ENCODE measurements around the gene CALN1.
"Not testable (repeated sequence)": the region's sequence is repeated elsewhere in the genome, so short reads cannot be mapped to it uniquely, and the experiment has no call there.

The CALN1 gene

GRCh38 chr7:72249106-72249505 lies 163.0 kb downstream of the CALN1 start:
- H3K27me3 Mint-ChIP-seq = no peaks in the 10 kb centered on the region
- no peaks in the 10 kb centered on the region for H3K4me1 Mint-ChIP-seq
- no peak for DNase-seq
- no peak for ATAC-seq (replicated peaks)
- H3K4me3 Mint-ChIP-seq = no peak overlapping the region
- peaks cover 12 to 14% of the 10 kb centered on the region in 2 donors for H3K9me3 Mint-ChIP-seq
- H3K36me3 Mint-ChIP-seq = no peaks in the 10 kb centered on the region
- no peak overlapping the region for H3K27ac Mint-ChIP-seq

GRCh38 chr7:72244826-72245398 lies 167.2 kb downstream of the CALN1 start:
- Mint-ChIP-seq H3K9me3 (peaks cover 3 to 8% of the 10 kb centered on the region in 2 donors), H3K4me3 (no peak overlapping the region)

GRCh38 chr7:72243329-72243728 lies 168.8 kb downstream of the CALN1 start:
- Mint-ChIP-seq H3K27ac (no peak overlapping the region), H3K9me3 (peaks cover 1 to 5% of the 10 kb centered on the region in 2 donors), H3K27me3 (no peaks in the 10 kb centered on the region), H3K36me3 (no peaks in the 10 kb centered on the region), H3K4me3 (no peak overlapping the region), H3K4me1 (no peaks in the 10 kb centered on the region)
- no peak for ATAC-seq (replicated peaks)
- DNase-seq = no peak

More at GRCh38 chr7:72244826-72245398, 167.2 kb downstream of the CALN1 start:
- Mint-ChIP-seq H3K27ac (no peak overlapping the region), H3K27me3 (no peaks in the 10 kb centered on the region), H3K36me3 (no peaks in the 10 kb centered on the region), H3K4me1 (no peaks in the 10 kb centered on the region)
- no peak for ATAC-seq (replicated peaks)
- no peak for DNase-seq

DNA sequence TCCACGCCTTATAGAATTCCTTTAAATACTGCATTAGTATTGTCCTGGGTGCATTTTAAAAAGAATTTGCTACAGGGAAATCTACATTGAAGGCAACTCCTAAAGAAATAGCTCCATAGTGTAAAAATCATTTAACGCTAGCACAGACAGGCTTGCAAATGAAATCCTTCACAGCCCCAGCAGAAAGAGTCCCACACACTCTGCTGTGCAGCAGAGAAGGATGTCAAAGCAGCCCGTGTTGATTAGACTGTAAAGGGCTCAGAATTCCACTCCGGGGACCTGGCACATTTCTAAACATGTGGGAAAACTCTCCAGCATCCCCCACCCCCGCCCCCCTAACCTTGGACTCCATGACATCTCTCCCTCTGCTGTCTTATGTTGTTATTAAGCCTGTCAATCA lies 176.8 kb downstream of the CALN1 start:
- ATAC-seq (replicated peaks) (no peak), DNase-seq (no peak)
- Mint-ChIP-seq H3K27ac (no peak overlapping the region), H3K4me3 (no peak overlapping the region), H3K4me1 (no peaks in the 10 kb centered on the region), H3K36me3 (no peaks in the 10 kb centered on the region), H3K9me3 (no peaks in the 10 kb centered on the region), H3K27me3 (no peaks in the 10 kb centered on the region)

DNA sequence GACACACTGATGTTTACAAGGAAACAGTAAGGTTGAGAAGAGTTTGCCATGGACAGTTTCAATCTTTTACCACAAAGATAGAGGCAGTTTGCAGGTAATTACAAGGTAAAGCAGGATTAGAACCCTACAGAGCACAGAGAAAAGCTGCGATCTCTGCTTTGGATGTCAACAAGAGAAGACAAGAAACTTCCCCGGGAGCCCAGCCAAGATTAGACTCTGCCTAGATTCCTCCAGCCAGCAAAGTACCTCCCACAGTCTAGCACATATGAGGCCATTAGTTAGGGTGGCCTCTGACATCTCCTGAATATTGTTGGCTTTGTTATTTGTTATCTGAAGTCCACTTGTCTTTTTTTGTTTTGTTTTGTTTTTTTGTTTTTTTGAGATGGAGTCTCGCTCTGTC lies 178.1 kb downstream of the CALN1 start:
- Mint-ChIP-seq H3K9me3 (no peaks in the 10 kb centered on the region), H3K27me3 (no peaks in the 10 kb centered on the region), H3K27ac (no peak overlapping the region), H3K4me1 (no peaks in the 10 kb centered on the region), H3K4me3 (no peak overlapping the region), H3K36me3 (no peaks in the 10 kb centered on the region)
- ATAC-seq (replicated peaks) = no peak
- DNase-seq = no peak

DNA sequence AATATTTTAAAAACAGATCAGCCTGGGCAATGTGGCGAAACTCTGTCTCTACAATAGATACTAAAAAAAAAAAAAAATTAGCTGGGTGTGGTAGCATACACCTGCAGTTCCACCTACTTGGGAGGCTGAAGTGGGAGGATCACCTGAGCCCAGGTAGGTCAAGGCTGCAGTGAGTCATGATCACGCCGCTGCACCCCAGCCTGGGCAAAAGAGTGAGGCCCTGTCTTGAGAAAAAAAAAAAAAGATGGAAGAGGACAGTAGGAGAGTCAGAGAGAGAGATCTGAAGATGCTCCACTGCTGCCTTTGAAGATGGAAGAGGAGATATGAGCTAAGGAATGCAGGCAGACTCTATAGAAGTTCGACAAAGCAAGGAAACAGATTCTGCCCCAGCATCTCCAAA lies 181.9 kb downstream of the CALN1 start:
- Mint-ChIP-seq H3K9me3 (peaks cover 0 to under 1% of the 10 kb centered on the region in 2 donors), H3K36me3 (no peaks in the 10 kb centered on the region), H3K27me3 (no peaks in the 10 kb centered on the region), H3K4me1 (no peaks in the 10 kb centered on the region), H3K27ac (no peak overlapping the region), H3K4me3 (no peak overlapping the region)
- DNase-seq (no peak), ATAC-seq (replicated peaks) (no peak)

DNA sequence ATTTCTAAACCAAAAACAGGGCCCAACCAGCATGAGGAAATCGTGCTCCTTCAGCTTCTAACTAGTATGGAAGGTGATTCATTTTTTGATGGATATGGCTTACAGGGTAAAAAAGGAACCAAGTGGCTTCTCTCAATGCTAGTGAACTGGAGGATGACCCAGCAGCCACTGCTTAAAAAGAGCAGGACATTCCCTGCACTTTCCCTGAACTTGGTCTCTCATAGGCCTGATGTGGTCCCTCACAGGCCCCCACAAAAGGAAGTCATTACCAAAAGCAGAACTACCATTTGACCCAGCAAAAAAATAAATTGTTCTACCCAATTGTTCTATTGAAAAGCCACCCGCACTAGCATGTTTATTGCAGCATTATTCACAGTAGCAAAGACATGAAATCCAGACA lies 188.8 kb downstream of the CALN1 start:
- H3K27me3 Mint-ChIP-seq = no peaks in the 10 kb centered on the region
- no peak overlapping the region for H3K27ac Mint-ChIP-seq
- H3K36me3 Mint-ChIP-seq = no peaks in the 10 kb centered on the region
- peaks cover 0 to 5% of the 10 kb centered on the region in 2 donors for H3K9me3 Mint-ChIP-seq
- DNase-seq = no peak
- H3K4me1 Mint-ChIP-seq = no peaks in the 10 kb centered on the region
- no peak overlapping the region for H3K4me3 Mint-ChIP-seq
- ATAC-seq (replicated peaks) = no peak

DNA sequence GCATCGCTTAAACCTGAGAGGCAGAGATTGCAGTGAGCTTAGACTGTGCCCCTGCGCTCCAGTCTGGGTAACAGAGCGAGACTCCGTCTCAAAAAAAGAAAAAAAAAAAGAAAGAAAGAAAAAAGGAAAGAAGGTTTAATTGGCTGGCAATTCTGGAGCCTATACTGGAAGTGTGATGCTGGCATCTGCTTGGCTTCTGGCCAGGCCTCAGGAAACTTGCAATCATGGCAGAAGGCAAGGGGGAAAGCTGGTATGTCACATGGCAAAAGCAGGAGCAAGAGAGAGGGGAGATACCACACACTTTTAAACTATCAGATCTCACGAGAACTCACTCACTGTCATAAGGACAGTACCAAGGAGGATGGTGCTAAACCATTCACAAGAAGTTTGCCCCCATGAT lies 190.0 kb downstream of the CALN1 start:
- Mint-ChIP-seq H3K27me3 (no peaks in the 10 kb centered on the region), H3K4me1 (no peaks in the 10 kb centered on the region), H3K36me3 (no peaks in the 10 kb centered on the region), H3K27ac (no peak overlapping the region), H3K9me3 (peaks cover 0 to 5% of the 10 kb centered on the region in 2 donors), H3K4me3 (no peak overlapping the region)
- ATAC-seq (replicated peaks) (no peak), DNase-seq (no peak)

DNA sequence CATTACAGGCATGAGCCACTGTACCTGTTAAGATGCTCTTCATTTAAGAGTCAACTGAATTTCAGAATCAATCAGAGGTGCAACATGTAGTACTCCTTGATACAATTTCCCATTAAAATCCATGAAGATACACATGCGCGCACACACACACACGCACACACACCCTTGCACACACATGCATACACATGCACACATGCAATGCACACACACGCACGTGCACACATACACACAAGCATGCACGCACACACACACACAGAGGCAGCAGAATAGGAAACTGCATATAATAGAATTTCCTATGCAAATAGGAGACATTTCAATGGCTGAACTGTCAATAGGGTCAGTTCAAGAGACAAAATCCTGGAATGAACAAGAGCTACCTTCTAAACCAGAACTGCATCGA lies 192.6 kb downstream of the CALN1 start:
- no peaks in the 10 kb centered on the region for H3K27me3 Mint-ChIP-seq
- no peak for ATAC-seq (replicated peaks)
- H3K9me3 Mint-ChIP-seq = peaks cover 0 to 4% of the 10 kb centered on the region in 2 donors
- no peaks in the 10 kb centered on the region for H3K36me3 Mint-ChIP-seq
- DNase-seq = no peak
- no peaks in the 10 kb centered on the region for H3K4me1 Mint-ChIP-seq
- no peak overlapping the region for H3K27ac Mint-ChIP-seq
- no peak overlapping the region for H3K4me3 Mint-ChIP-seq

DNA sequence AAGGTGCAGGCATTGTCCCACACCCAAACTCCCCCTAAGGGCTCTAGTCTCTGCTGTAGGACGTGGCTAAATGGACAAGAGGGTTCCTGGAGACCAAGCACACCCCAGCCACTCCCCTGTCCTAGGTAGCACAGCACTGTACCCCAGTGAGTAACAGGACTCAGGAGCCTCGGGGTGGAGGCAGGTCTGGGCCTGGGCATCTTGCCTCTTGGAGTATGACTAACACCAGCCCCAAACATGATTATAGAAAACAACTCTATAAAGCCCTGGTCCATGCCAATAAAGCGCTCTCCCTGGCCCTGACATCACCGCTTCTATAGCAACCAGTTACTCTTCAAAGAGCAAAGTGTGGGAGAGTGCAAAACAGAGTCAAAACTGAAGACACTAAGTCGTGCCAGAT lies 195.0 kb downstream of the CALN1 start:
- Mint-ChIP-seq H3K27ac (no peak overlapping the region), H3K4me1 (no peaks in the 10 kb centered on the region), H3K36me3 (no peaks in the 10 kb centered on the region), H3K9me3 (no peaks in the 10 kb centered on the region), H3K27me3 (no peaks in the 10 kb centered on the region), H3K4me3 (no peak overlapping the region)
- no peak for ATAC-seq (replicated peaks)
- DNase-seq = no peak

DNA sequence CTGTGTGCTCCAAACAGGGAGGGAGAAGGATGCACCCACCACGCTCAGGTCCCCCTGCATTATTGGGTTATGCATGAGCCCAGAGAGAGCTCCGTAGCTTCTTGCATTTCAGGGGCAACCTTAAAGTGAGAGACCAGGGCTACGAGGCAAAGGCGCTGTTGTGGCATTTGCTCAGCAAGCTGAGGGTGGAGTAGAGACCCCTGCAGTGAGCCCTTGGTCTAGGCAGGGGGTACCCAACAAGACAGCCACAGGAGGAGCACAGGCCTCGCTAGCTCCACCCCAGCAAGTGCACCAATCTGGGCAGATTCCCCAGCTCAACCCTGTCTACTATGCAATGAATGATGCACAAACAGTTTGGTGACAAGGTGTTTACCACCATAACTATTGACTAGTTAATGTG lies 198.4 kb downstream of the CALN1 start:
- Mint-ChIP-seq H3K4me1 (no peaks in the 10 kb centered on the region), H3K4me3 (no peak overlapping the region), H3K36me3 (no peaks in the 10 kb centered on the region), H3K9me3 (peaks cover 3 to 4% of the 10 kb centered on the region in 2 donors), H3K27me3 (no peaks in the 10 kb centered on the region), H3K27ac (no peak overlapping the region)
- no peak for ATAC-seq (replicated peaks)
- no peak for DNase-seq

- Mint-ChIP-seq H3K9me3 (peaks cover 3 to 4% of the 10 kb centered on the region in 2 donors), H3K4me3 (no peak overlapping the region), H3K4me1 (no peaks in the 10 kb centered on the region), H3K27me3 (no peaks in the 10 kb centered on the region), H3K27ac (no peak overlapping the region), H3K36me3 (no peaks in the 10 kb centered on the region)
- no peak for ATAC-seq (replicated peaks)
- DNase-seq = no peak
Observed at GRCh38 chr7:72213081-72213480, 199.1 kb downstream of the CALN1 start.

GRCh38 chr7:72211175-72211574 lies 201.0 kb downstream of the CALN1 start:
- no peaks in the 10 kb centered on the region for H3K4me1 Mint-ChIP-seq
- peaks cover 3 to 4% of the 10 kb centered on the region in 2 donors for H3K9me3 Mint-ChIP-seq
- H3K36me3 Mint-ChIP-seq = no peaks in the 10 kb centered on the region
- H3K4me3 Mint-ChIP-seq = no peak overlapping the region
- no peak for ATAC-seq (replicated peaks)
- H3K27ac Mint-ChIP-seq = no peak overlapping the region
- no peak for DNase-seq
- H3K27me3 Mint-ChIP-seq = no peaks in the 10 kb centered on the region

GRCh38 chr7:72209006-72209405 lies 203.1 kb downstream of the CALN1 start:
- H3K27ac Mint-ChIP-seq; ATAC-seq (replicated peaks); H3K36me3 Mint-ChIP-seq: not testable (repeated sequence)

DNA sequence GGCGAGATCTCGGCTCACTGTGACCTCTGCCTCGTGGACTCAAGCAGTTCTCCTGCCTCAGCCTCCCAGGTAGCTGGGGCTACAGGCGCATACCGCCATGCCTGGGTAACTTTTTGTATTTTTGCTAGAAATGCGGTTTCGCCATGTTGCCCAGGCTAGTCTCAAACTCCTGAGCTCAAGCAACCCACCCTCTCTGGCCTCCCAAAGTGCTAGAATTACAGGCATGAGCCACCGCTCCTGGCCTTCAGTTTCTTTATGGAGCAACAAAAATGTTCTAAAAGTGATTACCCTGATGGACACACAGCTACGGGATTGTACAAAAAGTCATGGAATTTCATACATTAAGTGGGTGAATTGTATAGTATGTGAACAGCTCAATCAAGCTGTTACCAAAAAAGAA lies 216.0 kb downstream of the CALN1 start:
- Mint-ChIP-seq H3K36me3 (no peaks in the 10 kb centered on the region), H3K4me1 (no peaks in the 10 kb centered on the region), H3K27ac (no peak overlapping the region), H3K4me3 (no peak overlapping the region), H3K27me3 (no peaks in the 10 kb centered on the region), H3K9me3 (peaks cover 0 to 8% of the 10 kb centered on the region in 2 donors)
- no peak for DNase-seq
- no peak for ATAC-seq (replicated peaks)

More at GRCh38 chr7:72209006-72209405, 203.1 kb downstream of the CALN1 start:
- H3K9me3 Mint-ChIP-seq, H3K27me3 Mint-ChIP-seq, DNase-seq, H3K4me1 Mint-ChIP-seq, H3K4me3 Mint-ChIP-seq: not testable (repeated sequence)

DNA sequence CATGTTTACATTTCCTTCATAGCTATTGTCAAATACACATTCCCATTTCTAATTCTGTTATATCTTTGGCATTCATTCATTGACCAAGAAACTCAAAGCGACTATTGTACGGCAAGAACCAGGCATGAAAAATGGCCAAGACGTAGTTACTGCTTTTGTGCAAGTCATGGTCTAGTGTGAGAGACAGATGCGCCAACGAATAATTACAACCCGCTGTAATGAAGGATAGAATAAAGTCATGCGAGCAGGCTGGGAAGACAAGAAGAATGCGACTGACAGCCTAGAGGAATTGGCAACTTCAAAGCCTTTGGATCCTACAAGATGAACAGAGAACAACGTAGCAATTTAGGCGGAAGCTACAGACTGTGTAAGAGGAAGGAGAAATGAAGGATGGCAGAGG lies 221.2 kb downstream of the CALN1 start:
- Mint-ChIP-seq H3K27ac (no peak overlapping the region), H3K9me3 (peaks cover 0 to 11% of the 10 kb centered on the region in 2 donors), H3K27me3 (no peaks in the 10 kb centered on the region), H3K36me3 (no peaks in the 10 kb centered on the region), H3K4me3 (no peak overlapping the region), H3K4me1 (no peaks in the 10 kb centered on the region)
- DNase-seq = no peak
- ATAC-seq (replicated peaks) = no peak
